Nephron (organoid): ENCODE measurements around the gene DENND4C.

Experiments used
- H3K27ac Mint-ChIP-seq, 3 experiments: 2 replicates each; pipeline ENCODE4 v1.8.0; 2020; ENCODE audit warnings: mixed read lengths in 3 of 3, mild to moderate bottlenecking in 2 of 3, moderate library complexity in 1 of 3
- H3K27me3 Mint-ChIP-seq: 2 replicates; pipeline ENCODE4 v1.8.0; 2021; ENCODE audit warnings: low read depth, mild to moderate bottlenecking, moderate library complexity, mixed read lengths
- H3K36me3 Mint-ChIP-seq: 2 replicates; pipeline ENCODE4 v1.8.0; 2020; ENCODE audit warnings: low read depth, mixed read lengths
- H3K4me1 Mint-ChIP-seq: 2 replicates; pipeline ENCODE4 v1.8.0; 2020; ENCODE audit warnings: mixed read lengths
- H3K4me3 Mint-ChIP-seq, 3 experiments: 2 replicates each; pipeline ENCODE4 v1.8.0; 2020; ENCODE audit warnings: mild to moderate bottlenecking in 3 of 3, mixed read lengths in 3 of 3, moderate library complexity in 2 of 3
- H3K9me3 Mint-ChIP-seq: 2 replicates; pipeline ENCODE4 v1.8.0; 2020; ENCODE audit warnings: mixed read lengths
- CTCF ChIP-seq, 3 experiments: fragments of 200-600 bp; sonication (generic); IDR thresholded peaks; one replicate each; pipeline ENCODE4 v1.5.0; 2021; ENCODE audit warnings: antibody characterized with exemption in 3 of 3; ENCODE audit not compliant: unreplicated experiment in 3 of 3

The DENND4C gene

GRCh38 chr9:19342947-19343346 lies 112.5 kb downstream of the DENND4C start:
- Mint-ChIP-seq H3K4me1 (no peaks in the 10 kb centered on the region), H3K36me3 (peaks cover 54% of the 10 kb centered on the region), H3K9me3 (no peaks in the 10 kb centered on the region), H3K27ac (no peak overlapping the region), H3K27me3 (no peaks in the 10 kb centered on the region), H3K4me3 (no peak overlapping the region)
- TF ChIP-seq CTCF (IDR thresholded peaks at IDR 0.05; ENCODE audit: unreplicated experiment in 3 of 3), result no peak

- no peak for TF ChIP-seq CTCF (IDR thresholded peaks at IDR 0.05; ENCODE audit: unreplicated experiment in 3 of 3)
- peaks cover 58% of the 10 kb centered on the region for H3K36me3 Mint-ChIP-seq
- H3K27ac Mint-ChIP-seq, result peak overlapping the region in 1 of 3 experiments; percentile 60
- no peaks in the 10 kb centered on the region for H3K4me1 Mint-ChIP-seq
- no peak overlapping the region for H3K4me3 Mint-ChIP-seq
- no peaks in the 10 kb centered on the region for H3K27me3 Mint-ChIP-seq
- no peaks in the 10 kb centered on the region for H3K9me3 Mint-ChIP-seq
Measured at GRCh38 chr9:19358701-19359100, 128.2 kb downstream of the DENND4C start.

- peaks cover 57% of the 10 kb centered on the region for H3K36me3 Mint-ChIP-seq
- no peak overlapping the region for H3K4me3 Mint-ChIP-seq
- TF ChIP-seq CTCF (IDR thresholded peaks at IDR 0.05; ENCODE audit: unreplicated experiment in 3 of 3), result no peak
- H3K4me1 Mint-ChIP-seq, result no peaks in the 10 kb centered on the region
- no peaks in the 10 kb centered on the region for H3K27me3 Mint-ChIP-seq
- H3K9me3 Mint-ChIP-seq, result no peaks in the 10 kb centered on the region
- no peak overlapping the region for H3K27ac Mint-ChIP-seq
Measured at GRCh38 chr9:19369107-19369506, 138.6 kb downstream of the DENND4C start.

GRCh38 chr9:19371942-19372341 lies 141.4 kb downstream of the DENND4C start:
- Mint-ChIP-seq H3K27me3 (no peaks in the 10 kb centered on the region), H3K4me3 (no peak overlapping the region)
- TF ChIP-seq CTCF (IDR thresholded peaks at IDR 0.05; ENCODE audit: unreplicated experiment in 3 of 3), result no peak

GRCh38 chr9:19372567-19372966 lies 142.1 kb downstream of the DENND4C start:
- no peak overlapping the region for H3K27ac Mint-ChIP-seq
- no peak overlapping the region for H3K4me3 Mint-ChIP-seq
- no peaks in the 10 kb centered on the region for H3K27me3 Mint-ChIP-seq
- peaks cover 7% of the 10 kb centered on the region for H3K4me1 Mint-ChIP-seq
- no peaks in the 10 kb centered on the region for H3K9me3 Mint-ChIP-seq
- peaks cover 67% of the 10 kb centered on the region for H3K36me3 Mint-ChIP-seq
- no peak for TF ChIP-seq CTCF (IDR thresholded peaks at IDR 0.05; ENCODE audit: unreplicated experiment in 3 of 3)

More at GRCh38 chr9:19371942-19372341, 141.4 kb downstream of the DENND4C start:
- Mint-ChIP-seq H3K27ac (no peak overlapping the region), H3K4me1 (peaks cover under 1% of the 10 kb centered on the region), H3K36me3 (peaks cover 64% of the 10 kb centered on the region), H3K9me3 (no peaks in the 10 kb centered on the region)

- no peaks in the 10 kb centered on the region for H3K27me3 Mint-ChIP-seq
- peaks cover 70% of the 10 kb centered on the region for H3K36me3 Mint-ChIP-seq
- no peak for TF ChIP-seq CTCF (IDR thresholded peaks at IDR 0.05; ENCODE audit: unreplicated experiment in 3 of 3)
- H3K4me1 Mint-ChIP-seq, result peaks cover 16% of the 10 kb centered on the region
- H3K4me3 Mint-ChIP-seq, result no peak overlapping the region
- H3K27ac Mint-ChIP-seq, result peak overlapping the region in 1 of 3 experiments; percentile 11
- no peaks in the 10 kb centered on the region for H3K9me3 Mint-ChIP-seq
Measured at GRCh38 chr9:19373527-19373926, 143.0 kb downstream of the DENND4C start.
